Measurements from ENCODE around the gene BAD. TPM values are rescaled to one million over a fixed set of nuclear protein-coding genes. Genes with fewer than 3 reads are reported as not detected.

BAD gene
- total RNA-seq (100 to 1,000 TPM in 1 of 5 donors, 10 to 100 TPM in 4; 40.4 to 343 (median 70.1) TPM), polyA plus RNA-seq (100 to 1,000 TPM; 114 to 207 (median 137) TPM)
- long read RNA-seq, donor 1, transcript BAD-201 (4 exons, 929 nt): major isoform, 11 of 15 reads
- long read RNA-seq, donor 1, partial matches to known transcripts: 0 of 15 reads
- long read RNA-seq, donor 1, other reads (novel, unspliced or antisense): 0 of 15 reads
- long read RNA-seq, donor 2, transcript BAD-201 (4 exons, 929 nt): major isoform, 15 of 22 reads
- long read RNA-seq, donor 2, transcript BAD-203 (3 exons, 1,157 nt): minor isoform, 6 of 22 reads
- long read RNA-seq, donor 2, partial matches to known transcripts: 0 of 22 reads
- long read RNA-seq, donor 2, other reads (novel, unspliced or antisense): 0 of 22 reads
- long read RNA-seq, donor 3, transcript BAD-201 (4 exons, 929 nt): major isoform, 16 of 21 reads
- long read RNA-seq, donor 3, transcript BAD-203 (3 exons, 1,157 nt): minor isoform, 5 of 21 reads
- long read RNA-seq, donor 3, partial matches to known transcripts: 0 of 21 reads
- long read RNA-seq, donor 3, other reads (novel, unspliced or antisense): 0 of 21 reads
- long read RNA-seq, donor 4, partial matches to known transcripts: 0 of 3 reads
- long read RNA-seq, donor 4, other reads (novel, unspliced or antisense): 0 of 3 reads
- long read RNA-seq, donor 5, transcript BAD-203 (3 exons, 1,157 nt): minor isoform, 8 of 38 reads
- long read RNA-seq, donor 5, transcript BAD-201 (4 exons, 929 nt): major isoform, 30 of 38 reads
- long read RNA-seq, donor 5, partial matches to known transcripts: 0 of 38 reads
- long read RNA-seq, donor 5, other reads (novel, unspliced or antisense): 0 of 38 reads
- long read RNA-seq, donor 6, transcript BAD-203 (3 exons, 1,157 nt): minor isoform, 17 of 99 reads
- long read RNA-seq, donor 6, transcript BAD-201 (4 exons, 929 nt): major isoform, 46 of 99 reads
- long read RNA-seq, donor 6, transcript BAD-205 (2 exons, 325 nt): minor isoform, 6 of 99 reads
- long read RNA-seq, donor 6, partial matches to known transcripts: 25 of 99 reads
- long read RNA-seq, donor 6, other reads (novel, unspliced or antisense): 5 of 99 reads
- long read RNA-seq, donor 7, transcript BAD-201 (4 exons, 929 nt): major isoform, 24 of 379 reads
- long read RNA-seq, donor 7, transcript BAD-203 (3 exons, 1,157 nt): minor isoform, 9 of 379 reads
- long read RNA-seq, donor 7, partial matches to known transcripts: 121 of 379 reads
- long read RNA-seq, donor 7, other reads (novel, unspliced or antisense): 224 of 379 reads
- long read RNA-seq, donor 8, transcript BAD-201 (4 exons, 929 nt): major isoform, 18 of 51 reads
- long read RNA-seq, donor 8, transcript BAD-203 (3 exons, 1,157 nt): minor isoform, 6 of 51 reads
- long read RNA-seq, donor 8, partial matches to known transcripts: 6 of 51 reads
- long read RNA-seq, donor 8, other reads (novel, unspliced or antisense): 20 of 51 reads
- long read RNA-seq, donor 9, transcript BAD-203 (3 exons, 1,157 nt): minor isoform, 6 of 35 reads
- long read RNA-seq, donor 9, transcript BAD-201 (4 exons, 929 nt): major isoform, 18 of 35 reads
- long read RNA-seq, donor 9, partial matches to known transcripts: 9 of 35 reads
- long read RNA-seq, donor 9, other reads (novel, unspliced or antisense): 0 of 35 reads
- long read RNA-seq, donor 10, transcript BAD-201 (4 exons, 929 nt): major isoform, 8 of 13 reads
- long read RNA-seq, donor 10, transcript BAD-203 (3 exons, 1,157 nt): minor isoform, 5 of 13 reads
- long read RNA-seq, donor 10, partial matches to known transcripts: 0 of 13 reads
- long read RNA-seq, donor 10, other reads (novel, unspliced or antisense): 0 of 13 reads

DNA sequence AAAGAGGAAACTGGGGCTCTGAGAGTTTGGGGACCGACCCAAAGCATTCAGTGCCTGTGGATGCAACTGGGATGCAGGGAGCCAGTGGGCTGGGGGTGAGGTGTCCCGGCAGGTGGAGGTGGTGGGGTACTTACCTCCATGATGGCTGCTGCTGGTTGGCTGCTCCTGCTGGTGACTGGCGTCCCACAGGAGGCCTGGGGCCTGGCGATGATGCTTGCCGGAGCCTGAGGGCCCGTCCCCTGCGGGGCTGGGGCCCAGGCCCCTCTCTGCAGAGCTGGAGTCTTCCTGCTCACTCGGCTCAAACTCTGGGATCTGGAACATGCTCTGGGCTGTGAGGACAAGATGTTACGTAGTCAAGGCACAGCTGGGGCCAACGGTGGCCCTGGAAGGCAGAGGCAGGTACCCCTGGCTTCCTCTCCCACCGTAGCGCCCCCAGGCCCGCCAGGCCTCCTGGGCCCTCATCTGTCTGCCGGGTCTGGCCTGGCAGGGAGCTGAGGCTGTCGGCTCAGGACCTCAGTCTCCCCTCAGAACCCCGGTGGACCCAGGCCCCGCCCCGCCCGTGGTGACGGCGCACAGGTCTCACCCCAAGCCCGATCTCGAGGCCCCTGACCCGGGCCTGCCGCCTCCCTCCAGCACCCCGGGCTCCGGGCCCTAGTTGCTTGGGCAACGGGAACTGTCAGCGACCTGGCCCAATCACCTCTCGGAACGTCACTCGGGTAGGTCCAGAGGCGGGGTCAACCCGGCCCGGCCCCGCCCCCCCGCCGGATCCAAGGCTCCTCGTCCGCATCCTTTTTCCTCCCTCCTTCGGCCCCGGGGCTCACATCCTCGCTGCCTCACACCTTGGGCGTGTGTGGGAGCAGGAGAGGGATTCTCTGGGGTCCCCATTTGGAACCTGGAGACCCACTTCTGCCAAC lies at the start of gene BAD:
BAD (minus strand) TSS at position 618 of the 914 bp plus-strand sequence; CDS start at position 321, 297 bp downstream.
- WGBS, 5 donors: 2 to 6% (median 3%) methylated on average over 26 to 44 of the region's 44 CpGs
- Histone ChIP-seq H3K9me3 (no peaks in the 10 kb centered on the region), H3K36me3 (peaks cover 3 to 25% (median 18%) of the 10 kb centered on the region in 4 donors), H3K4me1 (peaks cover 17 to 57% (median 43%) of the 10 kb centered on the region in 4 donors), H3K27me3 (peaks cover 0 to 5% (median 0%) of the 10 kb centered on the region in 3 donors), H3K27ac (peak within 1 kb of the TSS; percentile 94 to 99 (median 98)), H3K4me3 (peak within 1 kb of the TSS; percentile 84 to 88 (median 86))
- intact Hi-C loops (cut with DNase I; ENCODE audit: low total_unique reads): no loop called here
- peak; percentile 97 to 98 for DNase-seq
- TF ChIP-seq, protein P1, sequence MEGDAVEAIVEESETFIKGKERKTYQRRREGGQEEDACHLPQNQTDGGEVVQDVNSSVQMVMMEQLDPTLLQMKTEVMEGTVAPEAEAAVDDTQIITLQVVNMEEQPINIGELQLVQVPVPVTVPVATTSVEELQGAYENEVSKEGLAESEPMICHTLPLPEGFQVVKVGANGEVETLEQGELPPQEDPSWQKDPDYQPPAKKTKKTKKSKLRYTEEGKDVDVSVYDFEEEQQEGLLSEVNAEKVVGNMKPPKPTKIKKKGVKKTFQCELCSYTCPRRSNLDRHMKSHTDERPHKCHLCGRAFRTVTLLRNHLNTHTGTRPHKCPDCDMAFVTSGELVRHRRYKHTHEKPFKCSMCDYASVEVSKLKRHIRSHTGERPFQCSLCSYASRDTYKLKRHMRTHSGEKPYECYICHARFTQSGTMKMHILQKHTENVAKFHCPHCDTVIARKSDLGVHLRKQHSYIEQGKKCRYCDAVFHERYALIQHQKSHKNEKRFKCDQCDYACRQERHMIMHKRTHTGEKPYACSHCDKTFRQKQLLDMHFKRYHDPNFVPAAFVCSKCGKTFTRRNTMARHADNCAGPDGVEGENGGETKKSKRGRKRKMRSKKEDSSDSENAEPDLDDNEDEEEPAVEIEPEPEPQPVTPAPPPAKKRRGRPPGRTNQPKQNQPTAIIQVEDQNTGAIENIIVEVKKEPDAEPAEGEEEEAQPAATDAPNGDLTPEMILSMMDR (IDR thresholded peaks at IDR 0.05): no peak
- no peak for TF ChIP-seq EP300 (IDR thresholded peaks at IDR 0.05)
- peak in 2 of 3 donors; percentile 63 to 75 for TF ChIP-seq POLR2AphosphoS5 (IDR thresholded peaks at IDR 0.05)
- TF ChIP-seq POLR2A (IDR thresholded peaks at IDR 0.05): peak in 1 of 4 donors; percentile 4

DNA sequence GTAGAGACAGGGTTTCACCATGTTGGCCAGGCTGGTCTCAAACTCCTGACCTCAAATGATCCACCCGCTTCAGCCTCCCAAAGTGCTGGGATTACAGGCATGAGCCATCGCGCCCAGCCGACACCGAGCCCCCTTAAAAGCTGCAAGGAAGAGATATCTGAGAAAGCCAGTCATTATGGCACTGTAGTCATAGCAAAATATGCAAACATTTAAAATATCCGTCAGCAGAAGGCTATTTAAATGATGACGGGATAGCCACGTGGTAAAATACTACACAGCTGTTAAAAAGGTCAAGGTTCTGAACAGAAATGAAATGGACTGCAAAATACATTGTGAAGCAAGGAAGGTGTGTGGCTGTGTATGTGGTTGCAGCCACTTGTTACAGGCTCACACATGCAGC lies 49.1 kb upstream of the BAD start:
- Histone ChIP-seq H3K36me3 (no peaks in the 10 kb centered on the region), H3K4me1 (peaks cover 9 to 45% (median 35%) of the 10 kb centered on the region in 4 donors), H3K27ac (no peak overlapping the region), H3K4me3 (no peak overlapping the region), H3K9me3 (no peaks in the 10 kb centered on the region), H3K27me3 (no peaks in the 10 kb centered on the region)
- no peak for TF ChIP-seq POLR2AphosphoS5 (IDR thresholded peaks at IDR 0.05)
- TF ChIP-seq EP300 (IDR thresholded peaks at IDR 0.05): no peak
- TF ChIP-seq, protein P1 (IDR thresholded peaks at IDR 0.05): no peak
- no peak for TF ChIP-seq POLR2A (IDR thresholded peaks at IDR 0.05)
- no peak for DNase-seq
- 85 to 94% (median 89%) methylated on average over 8 of the region's 8 CpGs for WGBS, 5 donors
- intact Hi-C loops (cut with DNase I; ENCODE audit: low total_unique reads): no loop called here

All from stomach (tissue), 19 donors.